K562 (cell line): ENCODE data around the gene PIP4K2A. TPM values are rescaled to one million over a fixed set of nuclear protein-coding genes. Genes with fewer than 3 reads are reported as not detected.

Experiments used
- CBX2 ChIP-seq: fragments of 200-600 bp; sonication (generic); IDR thresholded peaks from one replicate; pipeline ENCODE4 v1.6.1; 2012; ENCODE audit warnings: mild to moderate bottlenecking, low read length, inconsistent platforms; ENCODE audit not compliant: insufficient read depth, poor library complexity, severe bottlenecking
- CSDE1 ChIP-seq, 2 experiments: fragments of 450-650 bp; IDR thresholded peaks; 2 replicates each; pipeline ENCODE4 v1.6.1; 2016; ENCODE audit warnings: mild to moderate bottlenecking in 1 of 2
- DNMT1 ChIP-seq: fragments of 450-650 bp; IDR thresholded peaks from 2 replicates; pipeline ENCODE4 v1.6.1; 2016; ENCODE audit warnings: antibody characterized with exemption, mild to moderate bottlenecking
- ETS1 ChIP-seq: conservative IDR thresholded peaks from 2 replicates; pipeline ENCODE4 v1.6.1; 2011; ENCODE audit warnings: low read depth, mild to moderate bottlenecking, low read length; ENCODE audit not compliant: control insufficient read depth
- HMBOX1 ChIP-seq: sonication (generic); IDR thresholded peaks from 2 replicates; pipeline ENCODE4 v1.6.1; 2016
- MGA ChIP-seq: fragments of 450-650 bp; IDR thresholded peaks from 2 replicates; pipeline ENCODE4 v1.6.1; 2016; ENCODE audit warnings: mild to moderate bottlenecking, moderate library complexity
- TEAD1 ChIP-seq, 2 experiments: fragments of 450-650 bp in 1 of 2; sonication (generic) in 1 of 2; formaldehyde crosslinking; IDR thresholded peaks; 2 replicates each; pipeline versions ENCODE4 v1.4.0 to v1.8.0; 2020 to 2022; ENCODE audit warnings: mild to moderate bottlenecking in 2 of 2, missing genetic modification reagents in 1 of 2
- TOE1 ChIP-seq, 2 experiments: fragments of 450-650 bp in 1 of 2; sonication (generic) in 1 of 2; formaldehyde crosslinking in 1 of 2; IDR thresholded peaks; 2 replicates each; pipeline versions ENCODE4 v1.7.1 to v1.8.0; 2016 to 2022; ENCODE audit warnings: borderline replicate concordance in 2 of 2, mild to moderate bottlenecking in 2 of 2, antibody characterized with exemption in 1 of 2, inconsistent platforms in 1 of 2, low read depth in 1 of 2, missing genetic modification reagents in 1 of 2, moderate library complexity in 1 of 2
- USF2 ChIP-seq: sonication (generic); formaldehyde crosslinking; IDR thresholded peaks from 2 replicates; pipeline ENCODE4 v1.5.0; 2020; ENCODE audit warnings: missing genetic modification reagents
- XRCC5 ChIP-seq: fragments of 200-400 bp; formaldehyde crosslinking; IDR thresholded peaks from 2 replicates; pipeline ENCODE4 v1.6.1; 2017; ENCODE audit warnings: low read depth, mild to moderate bottlenecking, low read length
- ZNF124 ChIP-seq: sonication (generic); formaldehyde crosslinking; IDR thresholded peaks from 2 replicates; pipeline ENCODE4 v1.8.1; 2022; ENCODE audit warnings: missing genetic modification reagents
- ZNF75A ChIP-seq: fragments of 450-650 bp; formaldehyde crosslinking; IDR thresholded peaks from 2 replicates; pipeline ENCODE4 v1.4.0; 2020; ENCODE audit warnings: mild to moderate bottlenecking
- polyA plus RNA-seq, 8 experiments: library from polyadenylated mRNA; depleted of rRNA in 4 of 8; stranded (reverse) in 5 of 8; unstranded in 3 of 8; fragments of >200 nt; fragmentation: Nextera tagmentation in 2 of 8; fragmentation: Illumina TruSeq in 1 of 8; extraction: Ambion mirVana in 2 of 8; extraction: Trizol in 1 of 8; gene quantifications; 2 replicates each; pipeline versions ENCODE4 v1.2.1 to v1.2.3, GENCODE V29; 2011 to 2014; ENCODE audit warnings: inconsistent platforms in 1 of 8, missing spikeins in 1 of 8
- total RNA-seq, 7 experiments: library from RNA; depleted of rRNA in 6 of 7; stranded (reverse); fragments of >200 nt in 6 of 7; fragmentation: Illumina TruSeq in 2 of 7; extraction: Trizol in 2 of 7; gene quantifications; 2 replicates each; pipeline versions ENCODE4 v1.2.1 to v1.2.3, GENCODE V29; 2011 to 2021; ENCODE audit warnings: low replicate concordance in 1 of 7

The PIP4K2A gene
- total and polyA plus RNA-seq, 9 of the 15 experiments (the other 6 are each of a cell fraction or from before 2014, with no cell fraction given): 35.6 to 117 (median 71.9) TPM

- TF ChIP-seq MGA: peak; percentile 19; the same call in 1 of the 2 replicates
- TF ChIP-seq TEAD1 (CRISPR knock-in tag; IDR thresholded peaks at IDR 0.05): peak in 1 of 2 experiments; percentile 78; a peak in 2 of 4 replicates
- peak; percentile 87 for TF ChIP-seq HMBOX1
- no peak for TF ChIP-seq ETS1
- TF ChIP-seq CSDE1 (IDR thresholded peaks at IDR 0.05): 0 out of 4 replicates have a peak, but pooled peaks of 1 of the 2 experiments have one; percentile 25
- TF ChIP-seq DNMT1: no peak
- no peak for TF ChIP-seq XRCC5
- no peak for TF ChIP-seq ZNF75A
- TF ChIP-seq USF2 (CRISPR knock-in tag): no peak
- peak; percentile 87 for TF ChIP-seq TOE1 (IDR thresholded peaks at IDR 0.05; ENCODE audit: borderline replicate concordance)
- TF ChIP-seq TOE1 (CRISPR knock-in tag; IDR thresholded peaks at IDR 0.05; ENCODE audit: borderline replicate concordance, low read depth): no peak
- TF ChIP-seq ZNF124 (CRISPR knock-in tag): no peak
- TF ChIP-seq CBX2: no peak
These were observed 82.6 kb downstream of the PIP4K2A start (continued) for GRCh38 chr10:22631646-22632278.
